ENCODE measurements around the gene CMIP. TPM values are rescaled to one million over a fixed set of nuclear protein-coding genes. Genes with fewer than 3 reads are reported as not detected.
"Not testable (repeated sequence)": the region's sequence is repeated elsewhere in the genome, so short reads cannot be mapped to it uniquely, and the experiment has no call there.

The CMIP gene
- total RNA-seq, 2 experiments from 2014 or later: 57.1 to 58.3 TPM

DNA sequence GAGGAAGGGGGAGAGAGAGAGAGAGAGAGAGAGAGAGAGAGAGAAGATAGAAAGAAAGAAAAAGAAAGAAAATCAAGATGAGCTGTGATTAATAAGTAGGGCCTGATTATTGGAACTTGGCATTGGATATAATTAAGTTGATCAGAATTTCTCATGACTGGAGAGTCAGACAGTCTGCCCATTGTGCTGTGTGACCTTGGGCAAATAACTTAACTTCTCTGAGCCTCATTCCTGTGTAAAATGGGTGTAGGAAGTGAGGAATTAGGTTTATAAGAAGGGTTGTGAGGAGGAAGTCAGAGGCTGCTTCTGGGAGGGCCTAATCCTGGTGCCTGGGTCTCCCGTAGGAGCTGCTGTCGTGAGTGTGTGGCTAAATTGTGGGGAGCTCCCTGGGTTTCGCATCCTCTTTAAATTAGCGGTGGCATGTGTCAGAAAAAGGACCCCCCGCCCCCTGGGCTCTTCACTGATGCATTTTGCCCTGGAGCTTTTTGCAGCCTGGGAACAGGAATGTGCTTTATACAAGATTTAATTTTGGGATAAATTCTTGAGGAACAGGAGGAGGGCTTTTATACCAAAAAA lies 76.0 kb downstream of the CMIP start:
- CTCF ChIA-PET: interaction anchor here (1.3 kb wide), 1 partner anchor 52 kb away, joined by 3 read pairs; no protein-coding TSS in a partner anchor
- H3K36me3 Mint-ChIP-seq (ENCODE audit: low read depth): peaks cover 9% of the 10 kb centered on the region
- H3K27ac Mint-ChIP-seq: peak overlapping the region; percentile 92
- DNase-seq: no peak
- H3K27me3 Mint-ChIP-seq: no peaks in the 10 kb centered on the region
- H3K4me1 Mint-ChIP-seq: peaks cover 65% of the 10 kb centered on the region
- peak overlapping the region; percentile 44 for H3K4me3 Mint-ChIP-seq
- no peaks in the 10 kb centered on the region for H3K9me3 Mint-ChIP-seq
- POLR2A ChIA-PET: interaction anchor here (0.7 to 3.7 kb wide), 3 partner anchors 51 to 96 kb away, joined by 4 to 22 read pairs (median 15); partner anchors contain the start of gene CMIP

DNA sequence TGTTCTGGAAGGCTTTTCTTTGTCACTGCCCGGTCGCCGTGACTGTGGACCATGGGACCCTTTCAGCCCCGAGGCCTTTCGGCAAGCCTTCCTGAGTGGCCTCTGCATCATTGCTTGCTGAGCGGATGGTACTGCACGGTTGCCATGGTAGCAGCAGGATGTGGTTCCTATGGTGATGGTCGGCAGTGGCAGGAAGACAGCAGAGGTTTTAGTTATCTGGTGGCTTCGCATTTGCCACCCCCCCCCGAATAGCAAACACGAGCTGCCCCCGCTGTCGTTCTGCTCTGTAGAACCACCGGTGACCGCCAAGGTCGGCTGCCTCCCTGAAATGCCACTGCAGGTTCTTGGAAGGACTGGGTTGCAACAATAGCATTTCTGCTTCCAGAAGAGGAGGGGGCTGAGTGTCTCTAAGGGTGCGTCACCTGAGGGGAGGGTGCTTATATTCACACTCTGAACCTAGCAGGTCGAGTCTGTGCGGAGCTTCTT lies 76.6 kb downstream of the CMIP start:
- H3K9me3 Mint-ChIP-seq: no peaks in the 10 kb centered on the region
- CTCF ChIA-PET: interaction anchor here (0.6 to 1.3 kb wide), 3 partner anchors 51 to 186 kb away, joined by 3 read pairs; no protein-coding TSS in a partner anchor
- H3K27me3 Mint-ChIP-seq: no peaks in the 10 kb centered on the region

DNA sequence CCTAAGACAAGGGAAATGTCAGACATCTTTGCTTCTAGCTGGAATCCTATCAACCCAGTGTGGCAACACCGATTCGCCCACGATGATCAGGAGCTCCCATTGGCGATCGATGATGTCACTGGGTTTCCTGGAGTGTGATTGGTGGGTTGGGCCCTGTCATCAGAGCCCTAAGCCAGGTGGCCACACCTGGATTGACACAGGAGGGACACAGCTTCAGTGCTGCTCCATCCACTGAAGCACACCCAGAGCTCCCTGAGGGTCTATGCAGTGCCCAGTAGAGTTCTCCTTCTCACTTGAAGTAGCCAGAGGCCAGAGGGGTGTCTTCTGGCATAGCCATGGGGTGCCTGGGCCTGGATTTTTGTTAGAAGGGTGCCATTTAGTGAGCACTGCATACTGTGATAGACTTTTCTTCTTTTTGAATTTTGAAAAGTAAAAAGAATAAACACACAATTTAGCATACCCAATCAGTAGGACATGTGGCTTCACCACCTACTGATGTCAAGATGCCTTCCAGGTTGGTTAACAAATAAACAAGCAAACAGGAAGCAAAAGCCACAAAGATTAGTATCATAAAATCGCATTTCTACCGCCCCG lies 77.6 kb downstream of the CMIP start:
- Mint-ChIP-seq H3K4me3 (no peak overlapping the region), H3K27me3 (no peaks in the 10 kb centered on the region), H3K36me3 (ENCODE audit: low read depth) (peaks cover 14% of the 10 kb centered on the region), H3K27ac (peak overlapping the region; percentile 92), H3K4me1 (peaks cover 77% of the 10 kb centered on the region), H3K9me3 (no peaks in the 10 kb centered on the region)
- ChIA-PET CTCF (interaction anchor here (0.8 to 1.3 kb wide), 2 partner anchors 52 to 53 kb away, joined by 3 read pairs; no protein-coding TSS in a partner anchor), POLR2A (interaction anchor here (0.5 to 3.7 kb wide), 4 partner anchors 42 to 187 kb away, joined by 3 to 22 read pairs (median 9); partner anchors contain the start of gene CMIP)
- DNase-seq: peak; percentile 51

More for the DNA sequence above, 76.6 kb downstream of the CMIP start:
- peak; percentile 92 for DNase-seq
- POLR2A ChIA-PET: interaction anchor here (0.5 to 3.7 kb wide), 6 partner anchors 41 to 306 kb away, joined by 3 to 22 read pairs (median 4); partner anchors contain the start of gene CMIP
- Mint-ChIP-seq H3K36me3 (ENCODE audit: low read depth) (peaks cover 10% of the 10 kb centered on the region), H3K27ac (peak overlapping the region; percentile 92), H3K4me1 (peaks cover 70% of the 10 kb centered on the region), H3K4me3 (peak overlapping the region; percentile 44)

DNA sequence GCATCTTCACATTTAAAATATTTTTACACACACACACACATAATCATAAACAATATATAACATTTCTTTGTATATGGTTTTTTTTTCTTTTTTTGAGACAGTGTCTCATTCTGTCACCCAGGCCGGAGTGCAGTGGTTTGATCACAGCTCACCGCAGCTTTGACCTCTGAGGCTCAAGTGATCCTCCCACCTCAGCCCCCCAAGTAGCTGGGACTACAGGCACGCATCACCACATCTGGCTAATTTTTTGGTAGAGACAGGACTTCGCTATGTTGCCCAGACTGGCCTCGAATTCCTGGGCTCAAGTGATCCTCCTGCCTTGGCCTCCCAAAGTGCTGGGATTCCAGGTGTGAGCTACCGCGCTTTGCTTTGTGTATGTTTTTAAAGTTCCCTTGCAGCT lies 78.2 kb downstream of the CMIP start:
- H3K27me3 Mint-ChIP-seq, H3K4me3 Mint-ChIP-seq, H3K9me3 Mint-ChIP-seq, DNase-seq: not testable (repeated sequence)
- ChIA-PET CTCF (interaction anchor here (1.6 kb wide), 1 partner anchor 52 kb away, joined by 4 read pairs; no protein-coding TSS in a partner anchor), POLR2A (interaction anchor here (1.8 to 3.7 kb wide), 3 partner anchors 10 to 77 kb away, joined by 4 to 22 read pairs (median 15); partner anchors contain the start of gene CMIP)
- Mint-ChIP-seq H3K4me1 (peaks cover 84% of the 10 kb centered on the region), H3K27ac (peak overlapping the region; percentile 92), H3K36me3 (ENCODE audit: low read depth) (peaks cover 17% of the 10 kb centered on the region)

DNA sequence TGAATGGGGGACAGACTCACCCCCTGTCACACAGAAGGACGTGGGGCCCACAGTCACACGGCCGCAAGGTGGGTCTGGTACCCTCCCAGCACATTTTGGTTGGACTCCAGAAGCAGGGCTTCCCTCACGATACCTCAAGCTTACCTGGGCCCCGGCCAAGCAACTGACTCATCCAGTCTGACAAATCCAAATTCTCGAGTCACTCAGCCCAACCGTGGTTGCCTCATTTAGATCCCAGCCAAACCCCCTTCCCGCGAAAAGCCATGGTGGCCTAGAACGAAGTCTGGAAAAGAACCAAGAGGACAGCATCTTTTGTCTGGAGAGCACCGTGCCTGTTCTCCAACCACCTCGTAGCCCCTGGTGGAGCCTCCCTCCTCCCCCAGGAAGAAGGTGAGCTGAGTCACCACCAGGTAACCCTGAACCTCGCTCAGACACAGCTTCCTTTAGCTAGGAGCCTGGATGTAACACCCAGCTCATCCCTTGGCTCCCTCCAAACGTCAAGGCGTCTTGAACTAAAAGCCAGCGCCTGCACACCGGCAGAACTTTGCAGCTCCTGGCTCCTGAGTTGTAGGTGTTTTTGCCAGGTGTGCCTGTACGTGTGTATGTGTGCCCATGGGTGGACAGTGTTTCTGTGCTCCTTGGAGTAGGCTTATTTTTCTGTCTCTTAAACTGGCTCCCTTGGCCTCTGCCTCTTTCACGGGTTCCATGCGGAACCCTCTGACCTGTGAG lies 78.9 kb downstream of the CMIP start:
- Mint-ChIP-seq H3K4me1 (peaks cover 88% of the 10 kb centered on the region), H3K4me3 (no peak overlapping the region), H3K27ac (peak overlapping the region; percentile 92), H3K36me3 (ENCODE audit: low read depth) (peaks cover 17% of the 10 kb centered on the region), H3K27me3 (no peaks in the 10 kb centered on the region), H3K9me3 (no peaks in the 10 kb centered on the region)
- CTCF ChIA-PET: interaction anchor here (1.3 to 1.6 kb wide), 2 partner anchors 53 to 79 kb away, joined by 3 to 4 read pairs; partner anchors contain the start of gene CMIP
- POLR2A ChIA-PET: interaction anchor here (1.8 to 3.7 kb wide), 3 partner anchors 11 to 78 kb away, joined by 4 to 15 read pairs (median 6); partner anchors contain the start of gene CMIP
- DNase-seq: no peak

DNA sequence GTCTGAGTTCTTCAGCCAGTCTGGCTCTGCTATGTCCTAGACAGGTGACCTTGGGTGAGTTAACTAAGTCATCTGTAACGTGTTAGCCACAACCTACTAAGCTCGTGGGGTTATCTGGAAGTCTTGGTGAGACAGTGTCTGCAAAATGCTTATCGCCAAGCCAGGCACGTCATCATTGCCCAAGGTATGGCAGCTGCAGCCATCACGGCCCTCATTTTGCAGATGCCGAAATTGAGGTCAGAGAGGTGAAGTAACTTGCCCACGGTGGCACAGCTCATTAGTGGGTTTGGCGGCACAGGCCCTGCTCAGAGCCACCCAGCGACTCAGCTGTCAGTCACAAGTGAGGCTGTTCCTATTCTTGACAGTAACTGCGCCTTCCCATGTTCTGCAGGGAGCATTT lies 79.8 kb downstream of the CMIP start:
- H3K4me3 Mint-ChIP-seq: no peak overlapping the region
- POLR2A ChIA-PET: interaction anchor here (1.8 kb wide), 2 partner anchors 11 to 55 kb away, joined by 4 to 6 read pairs; no protein-coding TSS in a partner anchor
- peak; percentile 63 for DNase-seq
- no peaks in the 10 kb centered on the region for H3K9me3 Mint-ChIP-seq
- peaks cover 17% of the 10 kb centered on the region for H3K36me3 Mint-ChIP-seq (ENCODE audit: low read depth)
- CTCF ChIA-PET: interaction anchor here (1.3 to 1.6 kb wide), 2 partner anchors 54 to 80 kb away, joined by 3 to 4 read pairs; partner anchors contain the start of gene CMIP
- no peaks in the 10 kb centered on the region for H3K27me3 Mint-ChIP-seq
- H3K4me1 Mint-ChIP-seq: peaks cover 88% of the 10 kb centered on the region
- peak overlapping the region; percentile 25 for H3K27ac Mint-ChIP-seq

DNA sequence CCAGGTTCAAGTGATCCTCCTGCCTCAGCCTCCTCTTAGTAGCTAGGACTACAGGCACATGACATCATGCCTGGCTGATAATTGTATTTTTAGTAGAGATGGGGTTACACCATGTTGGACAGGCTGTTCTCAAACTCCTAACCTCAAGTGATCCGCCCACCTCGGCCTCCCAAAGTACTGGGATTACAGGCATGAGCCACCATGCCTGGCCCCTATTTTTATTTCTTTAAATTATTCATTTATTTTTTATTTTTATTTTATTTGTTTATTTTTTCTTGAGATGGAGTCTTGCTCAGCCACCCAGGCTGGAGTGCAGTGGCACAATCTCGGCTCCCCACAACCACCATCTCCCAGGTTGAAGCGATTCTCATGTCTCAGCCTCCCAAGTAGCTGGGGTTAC lies 80.3 kb downstream of the CMIP start:
- ChIA-PET CTCF (interaction anchor here (1.3 kb wide), 1 partner anchor 80 kb away, joined by 3 read pairs; the partner anchor contains the start of gene CMIP), POLR2A (interaction anchor here (1.8 kb wide), 1 partner anchor 55 kb away, joined by 6 read pairs; no protein-coding TSS in a partner anchor)
- H3K27ac Mint-ChIP-seq: peak overlapping the region; percentile 25
- H3K4me3 Mint-ChIP-seq, DNase-seq, H3K9me3 Mint-ChIP-seq, H3K27me3 Mint-ChIP-seq: not testable (repeated sequence)
- peaks cover 83% of the 10 kb centered on the region for H3K4me1 Mint-ChIP-seq
- H3K36me3 Mint-ChIP-seq (ENCODE audit: low read depth): peaks cover 17% of the 10 kb centered on the region

DNA sequence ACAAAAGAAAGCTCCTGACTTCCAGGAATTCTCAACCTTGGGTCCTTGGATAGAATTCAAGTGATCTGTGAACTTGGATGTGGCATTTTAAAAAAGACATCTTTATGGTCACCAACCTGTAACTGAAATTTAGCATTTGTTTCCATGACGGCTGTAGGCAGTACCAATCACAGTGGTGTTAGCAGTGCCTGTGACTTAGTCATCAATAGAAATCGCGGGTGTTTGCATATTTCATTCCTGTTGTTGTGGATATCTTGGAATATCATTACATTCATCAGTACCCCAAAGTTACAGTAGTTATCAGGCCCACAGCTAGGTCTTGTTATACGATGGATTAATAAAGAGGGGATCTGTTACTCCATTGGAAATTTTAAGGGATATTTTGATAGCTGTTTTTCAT lies 81.6 kb downstream of the CMIP start:
- H3K27me3 Mint-ChIP-seq: no peaks in the 10 kb centered on the region
- peaks cover 17% of the 10 kb centered on the region for H3K36me3 Mint-ChIP-seq (ENCODE audit: low read depth)
- CTCF ChIA-PET: no interaction called here
- no peak overlapping the region for H3K27ac Mint-ChIP-seq
- H3K9me3 Mint-ChIP-seq: no peaks in the 10 kb centered on the region
- H3K4me1 Mint-ChIP-seq: peaks cover 70% of the 10 kb centered on the region
- no peak overlapping the region for H3K4me3 Mint-ChIP-seq
- POLR2A ChIA-PET: no interaction called here
- DNase-seq: no peak

DNA sequence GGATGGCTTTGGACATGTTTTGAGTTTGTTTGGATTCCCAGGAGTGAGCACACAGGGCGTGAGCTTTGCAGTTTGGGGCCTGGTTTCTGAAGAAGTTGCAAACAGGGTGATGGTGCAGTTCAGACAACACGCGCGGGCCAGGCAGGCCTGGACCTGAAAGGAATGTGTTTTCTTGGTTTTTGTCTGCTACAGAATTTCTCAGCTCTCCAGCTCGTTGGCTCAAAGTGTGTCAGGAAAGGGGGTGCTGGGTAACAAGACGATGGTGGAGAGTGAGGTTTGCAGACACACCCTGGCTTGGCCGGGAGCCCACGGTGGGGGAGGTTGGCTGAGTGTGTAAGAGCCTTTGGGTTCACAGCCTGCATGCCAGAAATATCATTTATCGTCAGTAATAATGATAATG lies 82.3 kb downstream of the CMIP start:
- DNase-seq: no peak
- H3K36me3 Mint-ChIP-seq (ENCODE audit: low read depth): peaks cover 17% of the 10 kb centered on the region
- H3K9me3 Mint-ChIP-seq: no peaks in the 10 kb centered on the region
- ChIA-PET POLR2A (interaction anchor here (0.6 kb wide), 1 partner anchor 81 kb away, joined by 3 read pairs; no protein-coding TSS in a partner anchor), CTCF (no interaction called here)
- peak overlapping the region; percentile 29 for H3K27ac Mint-ChIP-seq
- no peak overlapping the region for H3K4me3 Mint-ChIP-seq
- H3K27me3 Mint-ChIP-seq: no peaks in the 10 kb centered on the region
- H3K4me1 Mint-ChIP-seq: peaks cover 63% of the 10 kb centered on the region

DNA sequence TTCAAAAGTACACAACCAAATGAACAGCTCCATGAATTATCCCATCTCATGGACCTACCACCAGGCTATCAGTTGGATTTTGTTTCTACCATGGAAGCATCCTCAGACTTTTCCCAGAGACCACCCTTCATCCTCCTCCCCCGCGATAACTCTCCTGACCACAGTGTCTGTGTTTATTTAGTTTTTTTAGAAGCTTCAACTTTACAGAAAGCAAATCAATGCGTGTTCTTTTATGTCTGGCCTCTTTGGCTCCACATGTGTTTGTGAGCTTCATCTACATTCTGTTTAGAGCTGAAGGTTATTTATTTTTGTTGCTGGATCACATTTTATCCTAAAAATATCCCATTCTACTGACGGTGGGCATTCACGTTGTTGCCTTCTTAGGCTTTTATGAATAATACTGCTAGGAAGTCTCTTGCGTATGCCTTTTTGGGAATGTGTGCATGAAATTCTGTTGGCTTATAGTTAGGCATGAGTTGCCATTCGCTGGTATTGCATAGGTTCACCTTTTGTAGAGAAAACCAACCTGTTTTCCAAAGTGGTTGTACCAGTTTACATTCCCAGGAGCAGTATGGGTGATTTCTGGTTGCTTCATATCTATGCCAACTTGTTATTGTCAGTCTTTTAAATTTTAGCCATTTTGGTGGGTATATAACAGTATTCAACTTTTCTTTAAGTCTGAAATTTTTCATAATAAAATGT lies 83.0 kb downstream of the CMIP start:
- Mint-ChIP-seq H3K36me3 (ENCODE audit: low read depth) (peaks cover 17% of the 10 kb centered on the region), H3K27me3 (no peaks in the 10 kb centered on the region), H3K4me3 (no peak overlapping the region), H3K9me3 (no peaks in the 10 kb centered on the region), H3K27ac (no peak overlapping the region), H3K4me1 (peaks cover 56% of the 10 kb centered on the region)
- ChIA-PET POLR2A (interaction anchor here (0.6 kb wide), 1 partner anchor 81 kb away, joined by 3 read pairs; no protein-coding TSS in a partner anchor), CTCF (interaction anchor here (1.0 kb wide), 1 partner anchor 57 kb away, joined by 3 read pairs; no protein-coding TSS in a partner anchor)
- no peak for DNase-seq

DNA sequence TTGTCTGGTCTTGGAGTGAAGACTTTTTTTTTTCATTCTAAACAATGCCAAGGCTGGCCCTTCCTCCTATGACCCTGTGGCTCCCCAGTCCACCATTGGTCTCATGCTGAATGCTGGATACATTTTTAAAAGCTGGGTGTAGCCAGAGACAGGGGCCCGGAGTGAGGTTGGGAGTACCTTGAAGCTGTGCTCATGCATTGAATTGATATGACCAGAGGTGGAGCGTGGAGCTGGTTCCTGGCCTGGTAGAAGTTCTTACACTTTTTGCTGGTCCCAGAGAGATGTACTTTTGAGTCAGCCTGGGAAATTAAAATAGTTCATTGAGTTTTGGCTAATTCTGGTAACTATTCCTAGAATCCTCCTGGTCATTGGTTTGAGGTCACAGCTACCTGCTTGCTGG lies 83.6 kb downstream of the CMIP start:
- no peaks in the 10 kb centered on the region for H3K9me3 Mint-ChIP-seq
- CTCF ChIA-PET: interaction anchor here (1.0 kb wide), 1 partner anchor 58 kb away, joined by 3 read pairs; no protein-coding TSS in a partner anchor
- DNase-seq: no peak
- POLR2A ChIA-PET: interaction anchor here (0.8 to 1.6 kb wide), 2 partner anchors 15 to 24 kb away, joined by 3 to 4 read pairs; no protein-coding TSS in a partner anchor
- peaks cover 50% of the 10 kb centered on the region for H3K4me1 Mint-ChIP-seq
- peaks cover 15% of the 10 kb centered on the region for H3K36me3 Mint-ChIP-seq (ENCODE audit: low read depth)
- no peaks in the 10 kb centered on the region for H3K27me3 Mint-ChIP-seq
- H3K4me3 Mint-ChIP-seq: no peak overlapping the region
- H3K27ac Mint-ChIP-seq: no peak overlapping the region

DNA sequence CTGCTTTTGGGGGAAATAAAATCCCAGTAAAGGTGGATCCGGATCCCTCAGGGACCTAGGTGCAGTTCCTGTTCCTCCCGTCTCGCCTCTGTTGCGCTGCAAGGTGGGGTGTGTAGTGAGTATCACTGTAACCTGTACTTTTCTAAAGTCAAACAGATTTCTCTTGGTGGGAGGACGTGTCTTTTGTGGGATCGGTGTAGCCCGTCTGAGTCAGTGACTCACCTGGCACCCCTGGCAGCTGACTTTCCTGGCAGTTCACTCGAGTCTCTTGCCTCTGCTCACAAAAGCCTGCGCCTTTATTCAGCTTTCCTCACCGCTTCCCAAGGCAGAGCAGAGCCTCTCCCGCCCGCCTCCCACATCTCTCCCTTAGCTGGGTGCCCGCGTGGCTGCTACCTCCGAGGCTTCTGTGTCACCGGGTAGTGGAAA lies 85.7 kb downstream of the CMIP start:
- H3K27ac Mint-ChIP-seq: no peak overlapping the region
- H3K36me3 Mint-ChIP-seq (ENCODE audit: low read depth): peaks cover 11% of the 10 kb centered on the region
- H3K4me3 Mint-ChIP-seq: no peak overlapping the region
- DNase-seq: no peak
- ChIA-PET POLR2A (no interaction called here), CTCF (no interaction called here)
- peaks cover 35% of the 10 kb centered on the region for H3K4me1 Mint-ChIP-seq
- H3K27me3 Mint-ChIP-seq: no peaks in the 10 kb centered on the region
- no peaks in the 10 kb centered on the region for H3K9me3 Mint-ChIP-seq
